Measurements from ENCODE around the gene SERPINA9.

Gene SERPINA9

DNA sequence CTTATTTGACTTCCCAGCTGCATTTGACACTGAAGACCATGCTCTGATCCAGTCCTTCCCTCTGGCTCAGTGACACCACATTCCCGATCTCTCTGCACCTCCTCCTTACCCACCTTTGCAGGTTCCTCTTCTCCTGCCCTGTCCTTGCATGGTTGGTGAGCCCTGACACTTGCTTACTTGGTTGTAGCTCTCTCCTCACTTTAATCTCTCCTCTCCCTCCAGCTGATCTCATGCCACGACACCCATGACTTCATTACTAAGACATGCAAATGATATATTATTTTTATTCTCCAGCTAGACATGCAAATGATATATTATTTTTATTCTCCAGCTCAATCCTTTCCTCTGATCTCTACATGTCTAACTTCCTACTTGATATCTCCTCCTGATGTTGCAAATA, at the start of gene SERPINA9:
TSS of gene SERPINA9 (minus strand) at position 175 of the 400 bp plus-strand sequence. CDS start 6,357 bp downstream, outside the sequence.
- POLR2A ChIA-PET, result no interaction called here
- no peak within 1 kb of the TSS for H3K27ac ChIP-seq (ENCODE audit: extremely low read depth, low read depth, low read length)
- TF ChIP-seq, protein P1, sequence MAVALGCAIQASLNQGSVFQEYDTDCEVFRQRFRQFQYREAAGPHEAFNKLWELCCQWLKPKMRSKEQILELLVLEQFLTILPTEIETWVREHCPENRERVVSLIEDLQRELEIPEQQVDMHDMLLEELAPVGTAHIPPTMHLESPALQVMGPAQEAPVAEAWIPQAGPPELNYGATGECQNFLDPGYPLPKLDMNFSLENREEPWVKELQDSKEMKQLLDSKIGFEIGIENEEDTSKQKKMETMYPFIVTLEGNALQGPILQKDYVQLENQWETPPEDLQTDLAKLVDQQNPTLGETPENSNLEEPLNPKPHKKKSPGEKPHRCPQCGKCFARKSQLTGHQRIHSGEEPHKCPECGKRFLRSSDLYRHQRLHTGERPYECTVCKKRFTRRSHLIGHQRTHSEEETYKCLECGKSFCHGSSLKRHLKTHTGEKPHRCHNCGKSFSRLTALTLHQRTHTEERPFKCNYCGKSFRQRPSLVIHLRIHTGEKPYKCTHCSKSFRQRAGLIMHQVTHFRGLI (tag by site-specific recombination; IDR thresholded peaks at IDR 0.05), result no peak
- TF ChIP-seq ZNF76 (tag by site-specific recombination; IDR thresholded peaks at IDR 0.05; ENCODE audit: borderline replicate concordance, low read depth) (no peak), KLF7 (tag by site-specific recombination; IDR thresholded peaks at IDR 0.05; ENCODE audit: borderline replicate concordance) (no peak), GLIS2 (tag by site-specific recombination; IDR thresholded peaks at IDR 0.05) (no peak), ZNF157 (tag by site-specific recombination; IDR thresholded peaks at IDR 0.05) (no peak), ZNF571 (tag by site-specific recombination; IDR thresholded peaks at IDR 0.05) (no peak), ZNF174 (tag by site-specific recombination; IDR thresholded peaks at IDR 0.05) (no peak), INSM2 (tag by site-specific recombination; IDR thresholded peaks at IDR 0.05) (no peak), MEIS1 (CRISPR knock-in tag; IDR thresholded peaks at IDR 0.05; ENCODE audit: borderline replicate concordance) (no peak), ZSCAN18 (tag by site-specific recombination; IDR thresholded peaks at IDR 0.05) (no peak), ZNF366 (tag by site-specific recombination; conservative IDR thresholded peaks at IDR 0.05) (no peak), ZBTB48 (tag by site-specific recombination; IDR thresholded peaks at IDR 0.05) (no peak), KLF10 (tag by site-specific recombination; IDR thresholded peaks at IDR 0.05) (no peak), KLF1 (tag by site-specific recombination; IDR thresholded peaks at IDR 0.05) (no peak)
- TF ChIP-seq, protein P2, sequence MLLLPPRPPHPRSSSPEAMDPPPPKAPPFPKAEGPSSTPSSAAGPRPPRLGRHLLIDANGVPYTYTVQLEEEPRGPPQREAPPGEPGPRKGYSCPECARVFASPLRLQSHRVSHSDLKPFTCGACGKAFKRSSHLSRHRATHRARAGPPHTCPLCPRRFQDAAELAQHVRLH (tag by site-specific recombination; IDR thresholded peaks at IDR 0.05), result no peak
- H3K36me3 ChIP-seq (ENCODE audit: control insufficient read depth in 2 of 2, insufficient read depth in 1 of 2, low read length in 2 of 2), result no peaks in the 10 kb centered on the region
- no peak within 1 kb of the TSS for H3K4me3 ChIP-seq (ENCODE audit: low read depth, low read length)
- CTCF ChIA-PET, result interaction anchor here (4.6 kb wide), 1 partner anchor 10 kb away, joined by 29 read pairs; no protein-coding TSS in a partner anchor
- H3K9me3 ChIP-seq (ENCODE audit: control insufficient read depth, insufficient read depth, low read depth, low read length), result no peaks in the 10 kb centered on the region
- no peaks in the 10 kb centered on the region for H3K4me1 ChIP-seq (ENCODE audit: control insufficient read depth, insufficient read depth, low read length)

GRCh38 chr14:94524093-94524492, 48.1 kb upstream of the SERPINA9 start:
- H3K9me3 ChIP-seq (ENCODE audit: control insufficient read depth, insufficient read depth, low read depth, low read length), result no peaks in the 10 kb centered on the region
- ChIA-PET CTCF (interaction anchor here (1.5 kb wide), 1 partner anchor 38 kb away, joined by 6 read pairs; no protein-coding TSS in a partner anchor), POLR2A (no interaction called here)
- H3K36me3 ChIP-seq (ENCODE audit: control insufficient read depth in 2 of 2, insufficient read depth in 1 of 2, low read length in 2 of 2), result no peaks in the 10 kb centered on the region; a peak in 1 of 3 replicates
- no peak overlapping the region for H3K4me3 ChIP-seq (ENCODE audit: low read depth, low read length)
- H3K4me1 ChIP-seq (ENCODE audit: control insufficient read depth, insufficient read depth, low read length), result no peaks in the 10 kb centered on the region
- no peak overlapping the region for H3K27ac ChIP-seq (ENCODE audit: extremely low read depth, low read depth, low read length)
- no peak for TF ChIP-seq PRDM10 (tag by site-specific recombination; IDR thresholded peaks at IDR 0.05)
- no peak for TF ChIP-seq ZNF266 (tag by site-specific recombination; IDR thresholded peaks at IDR 0.05; ENCODE audit: low read depth)
- TF ChIP-seq, protein P3, sequence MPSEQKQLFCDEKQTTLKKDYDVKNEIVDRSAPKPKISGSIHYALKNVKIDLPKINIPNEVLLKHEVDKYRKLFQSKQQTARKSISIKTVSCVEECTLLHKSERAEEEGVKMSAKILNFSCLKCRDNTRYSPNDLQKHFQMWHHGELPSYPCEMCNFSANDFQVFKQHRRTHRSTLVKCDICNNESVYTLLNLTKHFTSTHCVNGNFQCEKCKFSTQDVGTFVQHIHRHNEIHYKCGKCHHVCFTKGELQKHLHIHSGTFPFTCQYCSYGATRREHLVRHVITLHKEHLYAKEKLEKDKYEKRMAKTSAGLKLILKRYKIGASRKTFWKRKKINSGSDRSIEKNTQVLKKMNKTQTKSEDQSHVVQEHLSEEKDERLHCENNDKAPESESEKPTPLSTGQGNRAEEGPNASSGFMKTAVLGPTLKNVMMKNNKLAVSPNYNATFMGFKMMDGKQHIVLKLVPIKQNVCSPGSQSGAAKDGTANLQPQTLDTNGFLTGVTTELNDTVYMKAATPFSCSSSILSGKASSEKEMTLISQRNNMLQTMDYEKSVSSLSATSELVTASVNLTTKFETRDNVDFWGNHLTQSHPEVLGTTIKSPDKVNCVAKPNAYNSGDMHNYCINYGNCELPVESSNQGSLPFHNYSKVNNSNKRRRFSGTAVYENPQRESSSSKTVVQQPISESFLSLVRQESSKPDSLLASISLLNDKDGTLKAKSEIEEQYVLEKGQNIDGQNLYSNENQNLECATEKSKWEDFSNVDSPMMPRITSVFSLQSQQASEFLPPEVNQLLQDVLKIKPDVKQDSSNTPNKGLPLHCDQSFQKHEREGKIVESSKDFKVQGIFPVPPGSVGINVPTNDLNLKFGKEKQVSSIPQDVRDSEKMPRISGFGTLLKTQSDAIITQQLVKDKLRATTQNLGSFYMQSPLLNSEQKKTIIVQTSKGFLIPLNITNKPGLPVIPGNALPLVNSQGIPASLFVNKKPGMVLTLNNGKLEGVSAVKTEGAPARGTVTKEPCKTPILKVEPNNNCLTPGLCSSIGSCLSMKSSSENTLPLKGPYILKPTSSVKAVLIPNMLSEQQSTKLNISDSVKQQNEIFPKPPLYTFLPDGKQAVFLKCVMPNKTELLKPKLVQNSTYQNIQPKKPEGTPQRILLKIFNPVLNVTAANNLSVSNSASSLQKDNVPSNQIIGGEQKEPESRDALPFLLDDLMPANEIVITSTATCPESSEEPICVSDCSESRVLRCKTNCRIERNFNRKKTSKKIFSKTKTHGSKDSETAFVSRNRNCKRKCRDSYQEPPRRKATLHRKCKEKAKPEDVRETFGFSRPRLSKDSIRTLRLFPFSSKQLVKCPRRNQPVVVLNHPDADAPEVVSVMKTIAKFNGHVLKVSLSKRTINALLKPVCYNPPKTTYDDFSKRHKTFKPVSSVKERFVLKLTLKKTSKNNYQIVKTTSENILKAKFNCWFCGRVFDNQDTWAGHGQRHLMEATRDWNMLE (tag by site-specific recombination; conservative IDR thresholded peaks at IDR 0.05; ENCODE audit: low read depth), result no peak
- TF ChIP-seq FEZF1 (tag by site-specific recombination; IDR thresholded peaks at IDR 0.05), result no peak
- TF ChIP-seq ZNF112 (tag by site-specific recombination; IDR thresholded peaks at IDR 0.05), result no peak
